Adrenal gland (tissue), 5 donors: ENCODE data around the gene GLP1R.

Experiments
- POLR2A ChIP-seq, 2 donors: fragments of 450-650 bp; IDR thresholded peaks; one replicate each; pipeline ENCODE4 v1.6.1; 2017; ENCODE audit warnings: antibody characterized with exemption in 2 of 2, mild to moderate bottlenecking in 2 of 2, moderate library complexity in 1 of 2
- TF ChIP-seq, protein P1 (sequence below), 6 experiments: fragments of 450-650 bp in 4 of 6; fragments of 200-600 bp in 2 of 6; sonication (generic) in 1 of 6; IDR thresholded peaks; 1 replicate in 5 of 6; 2 replicates in 1 of 6; pipeline versions ENCODE4 v1.5.1 to v1.8.0; 2016 to 2021; ENCODE audit warnings: antibody characterized with exemption in 6 of 6, mild to moderate bottlenecking in 2 of 6, moderate library complexity in 1 of 6
- donor health status: DM: no; HTN: no; CAD: no.

DNA sequence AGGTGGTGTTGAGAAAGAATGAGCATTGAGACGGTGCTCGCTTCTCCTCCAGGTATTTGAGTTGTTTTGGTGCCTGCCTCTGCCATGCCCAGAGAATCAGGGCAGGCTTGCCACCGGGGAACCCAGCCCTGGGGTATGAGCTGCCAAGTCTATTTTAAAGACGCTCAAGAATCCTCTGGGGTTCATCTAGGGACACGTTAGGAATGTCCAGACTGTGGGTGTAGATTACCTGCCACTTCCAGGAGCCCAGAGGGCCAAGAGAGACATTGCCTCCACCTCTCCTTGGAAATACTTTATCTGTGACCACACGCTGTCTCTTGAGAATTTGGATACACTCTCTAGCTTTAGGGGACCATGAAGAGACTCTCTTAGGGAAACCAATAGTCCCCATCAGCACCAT is 38.1 kb downstream of the GLP1R start:
- TF ChIP-seq, protein P1, sequence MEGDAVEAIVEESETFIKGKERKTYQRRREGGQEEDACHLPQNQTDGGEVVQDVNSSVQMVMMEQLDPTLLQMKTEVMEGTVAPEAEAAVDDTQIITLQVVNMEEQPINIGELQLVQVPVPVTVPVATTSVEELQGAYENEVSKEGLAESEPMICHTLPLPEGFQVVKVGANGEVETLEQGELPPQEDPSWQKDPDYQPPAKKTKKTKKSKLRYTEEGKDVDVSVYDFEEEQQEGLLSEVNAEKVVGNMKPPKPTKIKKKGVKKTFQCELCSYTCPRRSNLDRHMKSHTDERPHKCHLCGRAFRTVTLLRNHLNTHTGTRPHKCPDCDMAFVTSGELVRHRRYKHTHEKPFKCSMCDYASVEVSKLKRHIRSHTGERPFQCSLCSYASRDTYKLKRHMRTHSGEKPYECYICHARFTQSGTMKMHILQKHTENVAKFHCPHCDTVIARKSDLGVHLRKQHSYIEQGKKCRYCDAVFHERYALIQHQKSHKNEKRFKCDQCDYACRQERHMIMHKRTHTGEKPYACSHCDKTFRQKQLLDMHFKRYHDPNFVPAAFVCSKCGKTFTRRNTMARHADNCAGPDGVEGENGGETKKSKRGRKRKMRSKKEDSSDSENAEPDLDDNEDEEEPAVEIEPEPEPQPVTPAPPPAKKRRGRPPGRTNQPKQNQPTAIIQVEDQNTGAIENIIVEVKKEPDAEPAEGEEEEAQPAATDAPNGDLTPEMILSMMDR (IDR thresholded peaks at IDR 0.05) = no peak
- no peak for TF ChIP-seq POLR2A (IDR thresholded peaks at IDR 0.05)
